Esophagus squamous epithelium (tissue), 5 donors: Measurements from ENCODE around the gene MCHR1. TPM values are rescaled to one million over a fixed set of nuclear protein-coding genes. Genes with fewer than 3 reads are reported as not detected.

ENCODE experiments used
- DNase-seq: peaks from one replicate; lab custom pipeline; 2025; lab: John Stamatoyannopoulos, UW
- H3K27ac ChIP-seq, 4 donors: fragments of 200-600 bp; sonication (generic); one replicate each; pipeline ENCODE4 v1.5.1; 2016 to 2019; ENCODE audit warnings: mild to moderate bottlenecking in 1 of 4
- H3K27me3 ChIP-seq, 4 donors: fragments of 200-600 bp; sonication (generic); 1 replicate in 3 of 4; 2 replicates in 1 of 4; pipeline versions ENCODE4 v1.5.1 to v1.6.0; 2017 to 2021; ENCODE audit warnings: antibody characterized with exemption in 1 of 4
- H3K36me3 ChIP-seq, 3 donors: fragments of 200-600 bp; sonication (generic); one replicate each; pipeline ENCODE4 v1.5.1; 2016 to 2019
- H3K4me1 ChIP-seq, 3 donors: fragments of 200-600 bp; sonication (generic); one replicate each; pipeline ENCODE4 v1.5.1; 2017 to 2019
- H3K4me3 ChIP-seq, 4 donors: fragments of 200-600 bp; sonication (generic); 1 replicate in 3 of 4; 2 replicates in 1 of 4; pipeline ENCODE4 v1.5.1; 2016 to 2019; ENCODE audit warnings: mild to moderate bottlenecking in 2 of 4, moderate library complexity in 1 of 4
- H3K9me3 ChIP-seq, 3 donors: fragments of 200-600 bp; sonication (generic); one replicate each; pipeline ENCODE4 v1.5.1; 2016 to 2019
- POLR2A ChIP-seq, 4 donors: fragments of 450-650 bp; IDR thresholded peaks; one replicate each; pipeline ENCODE4 v1.6.1; 2017; ENCODE audit warnings: antibody characterized with exemption in 4 of 4, mild to moderate bottlenecking in 4 of 4, moderate library complexity in 3 of 4
- WGBS, 2 donors: methylation state at CpG; one replicate each; pipeline ENCODE4 v1.1.5; 2018; 5-methylcytosine and 5-hydroxymethylcytosine counted together
- intact Hi-C: fragments of 100-400 bp; cut with DNase I; formaldehyde crosslinking; loops from one replicate; pipeline ENCODE4 v1.15.0; 2022
- total RNA-seq, 4 donors: library from RNA; depleted of rRNA; stranded (reverse); fragments of >200 nt; gene quantifications; one replicate each; pipeline ENCODE4 v1.1.0, GENCODE V29; 2016
- TF ChIP-seq, protein P1 (sequence below), 6 experiments: fragments of 450-650 bp in 4 of 6; fragments of 200-600 bp in 2 of 6; sonication (generic) in 2 of 6; IDR thresholded peaks; one replicate each; pipeline ENCODE4 v1.5.1; 2016 to 2019; ENCODE audit warnings: antibody characterized with exemption in 6 of 6, mild to moderate bottlenecking in 4 of 6, moderate library complexity in 4 of 6
- donor health status: DM: yes; HTN: yes; CAD: no.

MCHR1 gene
- total RNA-seq, 4 donors from 2014 or later, result 0.56 TPM; not detected in 3

- 50% methylated on average over 7 to 11 of the region's 11 CpGs for WGBS, 2 donors
- no peaks in the 10 kb centered on the region for H3K27me3 ChIP-seq
- peaks cover 1 to 57% (median 26%) of the 10 kb centered on the region in 3 donors for H3K4me1 ChIP-seq
- no peak overlapping the region for H3K4me3 ChIP-seq
- intact Hi-C loops, result no loop called here
- no peak for TF ChIP-seq POLR2A (IDR thresholded peaks at IDR 0.05)
- TF ChIP-seq, protein P1, sequence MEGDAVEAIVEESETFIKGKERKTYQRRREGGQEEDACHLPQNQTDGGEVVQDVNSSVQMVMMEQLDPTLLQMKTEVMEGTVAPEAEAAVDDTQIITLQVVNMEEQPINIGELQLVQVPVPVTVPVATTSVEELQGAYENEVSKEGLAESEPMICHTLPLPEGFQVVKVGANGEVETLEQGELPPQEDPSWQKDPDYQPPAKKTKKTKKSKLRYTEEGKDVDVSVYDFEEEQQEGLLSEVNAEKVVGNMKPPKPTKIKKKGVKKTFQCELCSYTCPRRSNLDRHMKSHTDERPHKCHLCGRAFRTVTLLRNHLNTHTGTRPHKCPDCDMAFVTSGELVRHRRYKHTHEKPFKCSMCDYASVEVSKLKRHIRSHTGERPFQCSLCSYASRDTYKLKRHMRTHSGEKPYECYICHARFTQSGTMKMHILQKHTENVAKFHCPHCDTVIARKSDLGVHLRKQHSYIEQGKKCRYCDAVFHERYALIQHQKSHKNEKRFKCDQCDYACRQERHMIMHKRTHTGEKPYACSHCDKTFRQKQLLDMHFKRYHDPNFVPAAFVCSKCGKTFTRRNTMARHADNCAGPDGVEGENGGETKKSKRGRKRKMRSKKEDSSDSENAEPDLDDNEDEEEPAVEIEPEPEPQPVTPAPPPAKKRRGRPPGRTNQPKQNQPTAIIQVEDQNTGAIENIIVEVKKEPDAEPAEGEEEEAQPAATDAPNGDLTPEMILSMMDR (IDR thresholded peaks at IDR 0.05), result no peak
- H3K9me3 ChIP-seq, result no peaks in the 10 kb centered on the region
- no peak for DNase-seq
- H3K36me3 ChIP-seq, result no peaks in the 10 kb centered on the region
- H3K27ac ChIP-seq, result peak overlapping the region in 3 of 4 donors; percentile 82 to 87 (median 86)
Observed at GRCh38 chr22:40727070-40727963, 48.0 kb downstream of the MCHR1 start.

GRCh38 chr22:40727964-40728615 is 48.8 kb downstream of the MCHR1 start:
- no peaks in the 10 kb centered on the region for H3K9me3 ChIP-seq
- H3K4me1 ChIP-seq, result peaks cover 8 to 65% (median 33%) of the 10 kb centered on the region in 3 donors
- intact Hi-C loops, result no loop called here
- 53 to 57% methylated on average over 12 to 14 of the region's 14 CpGs for WGBS, 2 donors
- H3K27ac ChIP-seq, result peak overlapping the region; percentile 76 to 87 (median 84)
- no peak for DNase-seq
- TF ChIP-seq, protein P1 (IDR thresholded peaks at IDR 0.05), result no peak
- no peak for TF ChIP-seq POLR2A (IDR thresholded peaks at IDR 0.05)
- peak overlapping the region in 1 of 4 donors; percentile 21 for H3K4me3 ChIP-seq
- H3K27me3 ChIP-seq, result no peaks in the 10 kb centered on the region
- no peaks in the 10 kb centered on the region for H3K36me3 ChIP-seq

GRCh38 chr22:40728731-40729189 is 49.5 kb downstream of the MCHR1 start:
- Histone ChIP-seq H3K27ac (peak overlapping the region; percentile 76 to 87 (median 84)), H3K27me3 (no peaks in the 10 kb centered on the region), H3K36me3 (no peaks in the 10 kb centered on the region), H3K9me3 (no peaks in the 10 kb centered on the region), H3K4me3 (peak overlapping the region in 1 of 4 donors; percentile 21), H3K4me1 (peaks cover 8 to 71% (median 40%) of the 10 kb centered on the region in 3 donors)
- intact Hi-C loops, result no loop called here
- TF ChIP-seq POLR2A (IDR thresholded peaks at IDR 0.05), result no peak
- TF ChIP-seq, protein P1 (IDR thresholded peaks at IDR 0.05), result no peak
- DNase-seq, result no peak
- 27 to 45% methylated on average over 10 to 13 of the region's 13 CpGs for WGBS, 2 donors

DNA sequence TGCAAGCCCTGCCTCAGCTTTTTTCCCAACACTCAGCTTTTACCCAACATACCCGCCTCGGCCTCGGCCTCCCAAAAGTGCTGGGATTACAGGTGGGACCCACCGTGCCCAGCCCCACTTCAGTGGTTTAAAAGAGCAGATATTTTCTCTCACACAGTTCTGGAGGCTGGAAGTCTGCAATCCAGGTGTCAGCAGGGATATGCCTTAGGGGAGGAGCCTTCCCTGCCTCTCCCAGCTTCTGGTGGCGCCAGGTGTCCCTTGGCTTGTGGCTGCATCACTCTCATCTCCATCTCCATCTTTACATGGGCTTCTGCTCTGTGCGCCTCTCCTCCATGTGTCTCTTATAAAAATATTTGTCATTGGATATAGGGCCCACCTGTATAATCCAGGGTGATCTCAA is 50.0 kb downstream of the MCHR1 start:
- Histone ChIP-seq H3K27me3 (no peaks in the 10 kb centered on the region), H3K4me3 (no peak overlapping the region), H3K36me3 (no peaks in the 10 kb centered on the region), H3K4me1 (peaks cover 8 to 77% (median 43%) of the 10 kb centered on the region in 3 donors), H3K27ac (peak overlapping the region; percentile 76 to 87 (median 84)), H3K9me3 (no peaks in the 10 kb centered on the region)
- intact Hi-C loops, result no loop called here
- WGBS, 2 donors, result 70 to 90% methylated on average over 6 of the region's 6 CpGs
- no peak for DNase-seq
- TF ChIP-seq, protein P1 (IDR thresholded peaks at IDR 0.05), result no peak

Other genes with a start within 250 kb of the MCHR1 start
- 10 to 100 TPM; 24.5 to 56.3 (median 40.9) TPM for gene MRTFA, start 42.8 kb upstream of the MCHR1 start, total RNA-seq
- gene SLC25A17, start 139.9 kb downstream of the MCHR1 start, total RNA-seq, result 10 to 100 TPM; 11.0 to 19.0 (median 15.5) TPM
- 100 to 1,000 TPM in 2 of 4 donors, 10 to 100 TPM in 2; 56.2 to 189 (median 104) TPM for gene ST13, start 177.2 kb downstream of the MCHR1 start, total RNA-seq
- 10 to 100 TPM in 1 of 4 donors, 1 to 10 TPM in 3; 6.9 to 16.1 (median 9.0) TPM for gene XPNPEP3, start 177.7 kb downstream of the MCHR1 start, total RNA-seq
- not detected for gene DNAJB7, start 182.6 kb downstream of the MCHR1 start, total RNA-seq